HG02885 (cell line): ENCODE results near the gene CCN5.

ENCODE experiments used
- ATAC-seq: cut with Tn5 transposase; IDR thresholded peaks from one replicate; pipeline ENCODE4 v1.9.1; 2021; ENCODE audit warnings: mild to moderate bottlenecking; ENCODE audit not compliant: unreplicated experiment, poor library complexity

CCN5 gene

GRCh38 chr20:44714102-44714700 is 968 bp upstream of the CCN5 start:
- ATAC-seq = no peak

GRCh38 chr20:44715499-44716308 is 535 bp downstream of the CCN5 start:
- ATAC-seq = no peak

- ATAC-seq = no peak
Observed at GRCh38 chr20:44716309-44717106, 1.3 kb downstream of the CCN5 start.

- no peak for ATAC-seq
Observed at GRCh38 chr20:44717986-44718385, 2.8 kb downstream of the CCN5 start.

- ATAC-seq = no peak
Observed at GRCh38 chr20:44719841-44720240, 4.7 kb downstream of the CCN5 start.

GRCh38 chr20:44720621-44720996 is 5.4 kb downstream of the CCN5 start:
- no peak for ATAC-seq

GRCh38 chr20:44720997-44721784 is 6.0 kb downstream of the CCN5 start:
- ATAC-seq = no peak

GRCh38 chr20:44721785-44722054 is 6.6 kb downstream of the CCN5 start:
- no peak for ATAC-seq

GRCh38 chr20:44722990-44723389 is 7.8 kb downstream of the CCN5 start:
- ATAC-seq = no peak

- no peak for ATAC-seq
Observed at GRCh38 chr20:44723391-44723790, 8.2 kb downstream of the CCN5 start.

- no peak for ATAC-seq
Observed at GRCh38 chr20:44723798-44724362, 8.7 kb downstream of the CCN5 start.

- no peak for ATAC-seq
Observed at GRCh38 chr20:44724423-44725091, 9.4 kb downstream of the CCN5 start.

GRCh38 chr20:44725837-44726236 is 10.7 kb downstream of the CCN5 start:
- ATAC-seq = no peak

GRCh38 chr20:44727039-44727438 is 11.9 kb downstream of the CCN5 start:
- no peak for ATAC-seq

- no peak for ATAC-seq
Observed at GRCh38 chr20:44727651-44728050, 12.5 kb downstream of the CCN5 start.

GRCh38 chr20:44728801-44729443 is 13.8 kb downstream of the CCN5 start:
- no peak for ATAC-seq

- no peak for ATAC-seq
Observed at GRCh38 chr20:44730441-44730840, 15.3 kb downstream of the CCN5 start.

GRCh38 chr20:44731657-44732056 is 16.5 kb downstream of the CCN5 start:
- no peak for ATAC-seq

- ATAC-seq = no peak
Observed at GRCh38 chr20:44732327-44732726, 17.2 kb downstream of the CCN5 start.
